Vagina (tissue), 2 donors: ENCODE measurements around the gene DENND2A. TPM values are rescaled to one million over a fixed set of nuclear protein-coding genes. Genes with fewer than 3 reads are reported as not detected.
"Not testable (repeated sequence)": the region's sequence is repeated elsewhere in the genome, so short reads cannot be mapped to it uniquely, and the experiment has no call there.

Experiments used
- DNase-seq, 2 donors: peaks; one replicate each; pipeline ENCODE4 v3.0.0-alpha.2; 2017; ENCODE audit errors: extremely low spot score in 2 of 2
- H3K27ac ChIP-seq: fragments of 200-600 bp; sonication (generic); one replicate; pipeline ENCODE4 v1.5.1; 2019
- H3K27me3 ChIP-seq: fragments of 200-600 bp; sonication (generic); one replicate; pipeline ENCODE4 v1.5.1; 2019
- H3K36me3 ChIP-seq, 2 donors: fragments of 200-600 bp; sonication (generic); one replicate each; pipeline ENCODE4 v1.5.1; 2017 to 2019
- H3K4me1 ChIP-seq: fragments of 200-600 bp; sonication (generic); one replicate; pipeline ENCODE4 v1.5.1; 2019
- H3K4me3 ChIP-seq, 2 donors: fragments of 200-600 bp; sonication (generic); 1 replicate in 1 of 2; 2 replicates in 1 of 2; pipeline ENCODE4 v1.5.1; 2016 to 2019
- H3K9me3 ChIP-seq: fragments of 200-600 bp; sonication (generic); one replicate; pipeline ENCODE4 v1.5.1; 2019
- CTCF ChIP-seq, 3 experiments: fragments of 450-650 bp in 2 of 3; fragments of 200-600 bp in 1 of 3; sonication (generic) in 1 of 3; IDR thresholded peaks; one replicate each; pipeline ENCODE4 v1.5.1; 2017 to 2019; ENCODE audit warnings: antibody characterized with exemption in 3 of 3, mild to moderate bottlenecking in 2 of 3, moderate library complexity in 2 of 3
- POLR2A ChIP-seq, 2 donors: fragments of 450-650 bp; IDR thresholded peaks; one replicate each; pipeline ENCODE4 v1.6.1; 2017; ENCODE audit warnings: antibody characterized with exemption in 2 of 2, mild to moderate bottlenecking in 2 of 2, moderate library complexity in 2 of 2
- POLR2AphosphoS5 ChIP-seq, 2 donors: sonication (generic); formaldehyde crosslinking; IDR thresholded peaks; one replicate each; pipeline ENCODE4 v1.9.0; 2017; ENCODE audit warnings: antibody characterized with exemption in 2 of 2, mild to moderate bottlenecking in 2 of 2, low read depth in 1 of 2; ENCODE audit not compliant: insufficient read depth in 1 of 2
- intact Hi-C: fragments of 100-400 bp; cut with DNase I; formaldehyde crosslinking; loops from one replicate; pipeline ENCODE4 v1.15.1; 2023
- total RNA-seq: library from RNA; depleted of rRNA; stranded (reverse); fragments of >200 nt; gene quantifications from one replicate; pipeline ENCODE4 v1.2.3, GENCODE V29; 2016

DENND2A gene
- total RNA-seq, 1 donor from 2014 or later, result 17.4 TPM

- intact Hi-C loops, result no loop called here
- no peak for DNase-seq
Observed at GRCh38 chr7:140645166-140645900, 4.7 kb upstream of the DENND2A start.

GRCh38 chr7:140644761-140645160 lies 4.1 kb upstream of the DENND2A start:
- H3K36me3 ChIP-seq, DNase-seq, H3K27me3 ChIP-seq, intact Hi-C loops, H3K4me1 ChIP-seq, H3K4me3 ChIP-seq, H3K27ac ChIP-seq, H3K9me3 ChIP-seq: not testable (repeated sequence)

More at GRCh38 chr7:140645166-140645900, 4.7 kb upstream of the DENND2A start:
- Histone ChIP-seq H3K4me3 (no peak overlapping the region), H3K27ac (no peak overlapping the region), H3K9me3 (no peaks in the 10 kb centered on the region), H3K4me1 (peaks cover 6% of the 10 kb centered on the region), H3K27me3 (no peaks in the 10 kb centered on the region), H3K36me3 (no peaks in the 10 kb centered on the region)
- no peak for TF ChIP-seq POLR2A (IDR thresholded peaks at IDR 0.05)

GRCh38 chr7:140643416-140643815 lies 2.8 kb upstream of the DENND2A start:
- no peaks in the 10 kb centered on the region for H3K36me3 ChIP-seq
- peaks cover 21% of the 10 kb centered on the region for H3K4me1 ChIP-seq
- TF ChIP-seq CTCF (IDR thresholded peaks at IDR 0.05) (no peak), POLR2AphosphoS5 (IDR thresholded peaks at IDR 0.05; ENCODE audit: insufficient read depth in 1 of 2, low read depth in 1 of 2) (no peak), POLR2A (IDR thresholded peaks at IDR 0.05) (no peak)
- no peak overlapping the region for H3K27ac ChIP-seq
- H3K27me3 ChIP-seq, result no peaks in the 10 kb centered on the region
- intact Hi-C loops, result no loop called here
- no peak for DNase-seq
- H3K9me3 ChIP-seq, result no peaks in the 10 kb centered on the region
- H3K4me3 ChIP-seq, result no peak overlapping the region

- Histone ChIP-seq H3K27ac (peak overlapping the region; percentile 82), H3K9me3 (no peaks in the 10 kb centered on the region), H3K4me3 (peak overlapping the region; percentile 66 to 91), H3K36me3 (no peaks in the 10 kb centered on the region), H3K4me1 (peaks cover 34% of the 10 kb centered on the region), H3K27me3 (no peaks in the 10 kb centered on the region)
- intact Hi-C loops, result no loop called here
- DNase-seq, result no peak
- no peak for TF ChIP-seq CTCF (IDR thresholded peaks at IDR 0.05)
- no peak for TF ChIP-seq POLR2AphosphoS5 (IDR thresholded peaks at IDR 0.05; ENCODE audit: insufficient read depth in 1 of 2, low read depth in 1 of 2)
- TF ChIP-seq POLR2A (IDR thresholded peaks at IDR 0.05), result no peak
Observed at GRCh38 chr7:140641524-140642195, 1.0 kb upstream of the DENND2A start.

GRCh38 chr7:140640060-140640637 lies 464 bp downstream of the DENND2A start:
- DNase-seq, result no peak
- Histone ChIP-seq H3K9me3 (no peaks in the 10 kb centered on the region), H3K36me3 (no peaks in the 10 kb centered on the region), H3K4me1 (peaks cover 46% of the 10 kb centered on the region), H3K27me3 (no peaks in the 10 kb centered on the region), H3K4me3 (peak overlapping the region; percentile 66 to 91), H3K27ac (peak overlapping the region; percentile 87)
- no peak for TF ChIP-seq CTCF (IDR thresholded peaks at IDR 0.05)
- TF ChIP-seq POLR2AphosphoS5 (IDR thresholded peaks at IDR 0.05; ENCODE audit: insufficient read depth in 1 of 2, low read depth in 1 of 2), result peak in 1 of 2 donors; percentile 52
- intact Hi-C loops, result no loop called here
